ENCODE measurements around the gene PACSIN3.

- TF ChIP-seq CTCF (IDR thresholded peaks at IDR 0.05) (no peak), POLR2A (IDR thresholded peaks at IDR 0.05) (no peak), POLR2AphosphoS5 (IDR thresholded peaks at IDR 0.05) (no peak), EP300 (IDR thresholded peaks at IDR 0.05) (no peak)
Observed at GRCh38 chr11:47163898-47164297, 22.3 kb downstream of the PACSIN3 start.
